Right lobe of liver (tissue), 6 donors: ENCODE measurements around the gene EFEMP1. TPM values are rescaled to one million over a fixed set of nuclear protein-coding genes. Genes with fewer than 3 reads are reported as not detected.
"Not testable (repeated sequence)": the region's sequence is repeated elsewhere in the genome, so short reads cannot be mapped to it uniquely, and the experiment has no call there.

Experiments used
- ATAC-seq, 4 donors: fragments of 200-7000 bp; cut with Tn5 transposase; one replicate each; pipeline ENCODE4 v1.9.1; 2020; ENCODE audit warnings: mild to moderate bottlenecking in 4 of 4, moderate library complexity in 4 of 4
- DNase-seq, 3 donors: peaks; one replicate each; pipeline ENCODE4 v3.0.0-alpha.2; 2020
- H3K27ac ChIP-seq, 3 donors: fragments of 200-600 bp; one replicate each; pipeline ENCODE4 v1.8.0; 2022
- H3K27me3 ChIP-seq, 2 donors: fragments of 200-600 bp; one replicate each; pipeline ENCODE4 v1.8.0; 2022
- H3K36me3 ChIP-seq, 4 donors: fragments of 200-600 bp; sonication (generic) in 1 of 4; one replicate each; pipeline versions ENCODE4 v1.5.1 to v1.8.0; 2017 to 2022; ENCODE audit warnings: control low read depth in 1 of 4
- H3K4me1 ChIP-seq, 4 donors: fragments of 200-600 bp; sonication (generic) in 1 of 4; one replicate each; pipeline versions ENCODE4 v1.5.1 to v1.8.0; 2017 to 2022; ENCODE audit warnings: control low read depth in 1 of 4
- H3K4me3 ChIP-seq, 3 donors: fragments of 200-600 bp; one replicate each; pipeline ENCODE4 v1.8.0; 2022
- H3K9me3 ChIP-seq, 4 donors: fragments of 200-600 bp; sonication (generic) in 1 of 4; one replicate each; pipeline versions ENCODE4 v1.5.1 to v1.8.0; 2017 to 2022; ENCODE audit warnings: control low read depth in 1 of 4
- CTCF ChIP-seq, 4 donors: fragments of 200-600 bp in 3 of 4; fragments of 450-650 bp in 1 of 4; IDR thresholded peaks; one replicate each; pipeline versions ENCODE4 v1.5.1 to v1.8.0; 2016 to 2022; ENCODE audit warnings: antibody characterized with exemption in 4 of 4, mild to moderate bottlenecking in 2 of 4
- POLR2A ChIP-seq: fragments of 450-650 bp; IDR thresholded peaks from one replicate; pipeline ENCODE4 v1.6.1; 2017; ENCODE audit warnings: antibody characterized with exemption, mild to moderate bottlenecking
- WGBS: methylation state at CpG from one replicate; pipeline ENCODE4 v1.1.6; 2018; ENCODE audit warnings: low coverage, low lambda C conversion rate; ENCODE audit not compliant: insufficient coverage; ENCODE audit errors: missing lambda C conversion rate; 5-methylcytosine and 5-hydroxymethylcytosine counted together
- intact Hi-C, 2 donors: fragments of 100-400 bp; cut with DNase I; formaldehyde crosslinking; loops; one replicate each; pipeline versions ENCODE4 v1.11.2 to v1.14.1; 2022
- total RNA-seq, 6 experiments: library from RNA; depleted of rRNA in 2 of 6; stranded (reverse); fragments of >200 nt in 2 of 6; fragmentation: NEBNext Ultra II Directional in 3 of 6; extraction: Animal tissue kit (Norgen Biotek cat#: 25700) in 3 of 6; gene quantifications; one replicate each; pipeline versions ENCODE4 v1.1.0 to v1.2.4, GENCODE V29; 2016 to 2023
- donor health status: DM: no; HTN: yes; CAD: no.
- donor health status: DM: no; HTN: no; CAD: no.
- donor health status: DM: no; HTN: no; CAD: no.
- donor health status: DM: no; HTN: yes; CAD: no.
- donor health status: DM: no; HTN: yes; CAD: no.

Gene EFEMP1
- total RNA-seq, 6 experiments from 2014 or later, result 2.4 to 36.8 (median 9.0) TPM

- H3K36me3 ChIP-seq, result no peaks in the 10 kb centered on the region
- no peak overlapping the region for H3K27ac ChIP-seq
- TF ChIP-seq POLR2A, result no peak
- H3K4me3 ChIP-seq, result no peak overlapping the region
- peaks cover 0 to 5% (median 0%) of the 10 kb centered on the region in 4 donors for H3K4me1 ChIP-seq
- no peak for ATAC-seq
- intact Hi-C loops, result no loop called here
- H3K9me3 ChIP-seq, result no peaks in the 10 kb centered on the region
- DNase-seq, result no peak
- no peaks in the 10 kb centered on the region for H3K27me3 ChIP-seq
- no CpG with 5 or more reads among the region's 1 CpG for WGBS
These were observed 95.7 kb downstream of the EFEMP1 start for GRCh38 chr2:55827855-55828254.

GRCh38 chr2:55827428-55827827 is 96.2 kb downstream of the EFEMP1 start:
- intact Hi-C loops, ATAC-seq: not testable (repeated sequence)

GRCh38 chr2:55826246-55826645 is 97.3 kb downstream of the EFEMP1 start:
- DNase-seq (no peak), ATAC-seq (no peak)
- no peak overlapping the region for H3K4me3 ChIP-seq
- no peaks in the 10 kb centered on the region for H3K9me3 ChIP-seq
- no peak for TF ChIP-seq POLR2A
- TF ChIP-seq CTCF (IDR thresholded peaks at IDR 0.05), result no peak
- H3K27ac ChIP-seq, result no peak overlapping the region
- intact Hi-C loops, result no loop called here
- H3K27me3 ChIP-seq, result no peaks in the 10 kb centered on the region
- H3K36me3 ChIP-seq, result no peaks in the 10 kb centered on the region
- WGBS, result no CpG with 5 or more reads among the region's 6 CpGs
- H3K4me1 ChIP-seq, result peaks cover 0 to 13% (median 3%) of the 10 kb centered on the region in 4 donors

More at GRCh38 chr2:55827428-55827827, 96.2 kb downstream of the EFEMP1 start:
- H3K27me3 ChIP-seq, H3K36me3 ChIP-seq, H3K4me1 ChIP-seq, DNase-seq, H3K27ac ChIP-seq, H3K4me3 ChIP-seq, H3K9me3 ChIP-seq: not testable (repeated sequence)
- 85% methylated on average over 2 of the region's 2 CpGs for WGBS

- Histone ChIP-seq H3K27me3 (no peaks in the 10 kb centered on the region), H3K27ac (no peak overlapping the region), H3K36me3 (no peaks in the 10 kb centered on the region), H3K9me3 (no peaks in the 10 kb centered on the region), H3K4me1 (peaks cover 0 to 13% (median 3%) of the 10 kb centered on the region in 4 donors), H3K4me3 (no peak overlapping the region)
- no peak for TF ChIP-seq CTCF (IDR thresholded peaks at IDR 0.05)
- intact Hi-C loops, result no loop called here
- WGBS, result 92% methylated on average over 4 of the region's 14 CpGs
- ATAC-seq (peak in 2 of 4 donors; percentile 15 to 27), DNase-seq (no peak)
These were observed 99.0 kb downstream of the EFEMP1 start for GRCh38 chr2:55824551-55825096.

Other genes with a start within 250 kb of the EFEMP1 start
- 10 to 100 TPM; 11.0 to 14.4 (median 13.0) TPM for gene PNPT1, start 229.9 kb downstream of the EFEMP1 start, total RNA-seq